ENCODE data around the gene SAMHD1. TPM values are rescaled to one million over a fixed set of nuclear protein-coding genes. Genes with fewer than 3 reads are reported as not detected.
A peak's percentile ranks its signal among the peaks of the same experiment; 100 is the strongest.

Gene SAMHD1
- total and polyA plus RNA-seq, 2 donors (not counting 1 experiment from before 2014, with no cell fraction given): 7.9 to 12.8 TPM

DNA sequence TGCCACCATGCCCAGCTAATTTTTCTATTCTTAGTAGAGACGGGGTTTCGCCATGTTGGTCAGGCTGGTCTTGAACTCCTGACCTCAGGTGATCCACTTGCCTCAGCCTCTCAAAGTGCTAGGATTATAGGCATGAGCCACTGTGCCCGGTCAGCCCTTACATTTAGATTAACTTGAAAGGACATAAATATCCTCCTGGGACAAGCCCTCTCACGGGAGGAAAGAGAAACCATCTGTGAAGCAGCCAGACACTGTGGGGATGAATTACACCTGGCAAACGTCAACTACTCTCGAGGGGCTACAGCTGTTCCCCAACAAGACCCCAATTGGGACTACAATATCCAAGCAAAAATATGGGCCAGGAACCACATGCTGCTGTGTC, 32.7 kb upstream of the SAMHD1 start:
- DNase-seq (no peak), ATAC-seq (ENCODE audit: low read depth) (no peak)
- H3K36me3 ChIP-seq (replicated peaks in 1 of 2; ENCODE audit: control extremely low read depth in 1 of 2, control insufficient read depth in 1 of 2, extremely low read depth in 1 of 2, insufficient read depth in 2 of 2, low read length in 1 of 2): no peaks in the 10 kb centered on the region
- H3K9me3 Mint-ChIP-seq (ENCODE audit: insufficient read depth): no peaks in the 10 kb centered on the region
- intact Hi-C loops (cut with micrococcal nuclease): no loop called here
- no peak overlapping the region for H2AFZ ChIP-seq (ENCODE audit: insufficient read depth, low read depth, low read length, poor library complexity, severe bottlenecking)
- H3K9me3 ChIP-seq (ENCODE audit: control extremely low read depth in 1 of 3, control insufficient read depth in 2 of 3, insufficient read depth in 1 of 3, low read length in 2 of 3): no peaks in the 10 kb centered on the region
- ChIA-PET POLR2A (no interaction called here), CTCF (interaction anchor here (0.7 kb wide), 1 partner anchor 803 kb away, joined by 5 read pairs; no protein-coding TSS in a partner anchor)
- H3K4me1 Mint-ChIP-seq: peaks cover 14% of the 10 kb centered on the region
- no peak overlapping the region for H3K27ac ChIP-seq (ENCODE audit: low read length in 2 of 2)
- no peak overlapping the region for H3K4me3 ChIP-seq (ENCODE audit: control extremely low read depth in 1 of 5, extremely low read depth in 1 of 5, insufficient read depth in 1 of 5, low read depth in 2 of 5, low read length in 4 of 5)
- H3K4me1 ChIP-seq (ENCODE audit: control insufficient read depth in 2 of 2, insufficient read depth in 2 of 2, low read length in 2 of 2): peaks cover 10 to 13% of the 10 kb centered on the region in 2 donors
- WGBS (ENCODE audit: insufficient coverage): 13% methylated on average over 3 of the region's 6 CpGs
- no peak overlapping the region for H3K4me2 ChIP-seq (replicated peaks; ENCODE audit: low read depth, low read length, poor library complexity, severe bottlenecking)
- no peaks in the 10 kb centered on the region for H3K79me2 ChIP-seq (ENCODE audit: control insufficient read depth, insufficient read depth, low read length)
- H3K27ac Mint-ChIP-seq: no peak overlapping the region
- no peaks in the 10 kb centered on the region for H3K27me3 Mint-ChIP-seq
- H3K27me3 ChIP-seq (replicated peaks in 1 of 4; ENCODE audit: control extremely low read depth in 1 of 4, control insufficient read depth in 3 of 4, insufficient read depth in 4 of 4, low read length in 3 of 4): peaks cover 0 to 3% (median 0%) of the 10 kb centered on the region in 4 experiments
- H4K20me1 ChIP-seq (ENCODE audit: control insufficient read depth, insufficient read depth, low read length, poor library complexity, severe bottlenecking): no peaks in the 10 kb centered on the region
- no peak overlapping the region for H3K4me3 Mint-ChIP-seq
- TF ChIP-seq, protein P1, sequence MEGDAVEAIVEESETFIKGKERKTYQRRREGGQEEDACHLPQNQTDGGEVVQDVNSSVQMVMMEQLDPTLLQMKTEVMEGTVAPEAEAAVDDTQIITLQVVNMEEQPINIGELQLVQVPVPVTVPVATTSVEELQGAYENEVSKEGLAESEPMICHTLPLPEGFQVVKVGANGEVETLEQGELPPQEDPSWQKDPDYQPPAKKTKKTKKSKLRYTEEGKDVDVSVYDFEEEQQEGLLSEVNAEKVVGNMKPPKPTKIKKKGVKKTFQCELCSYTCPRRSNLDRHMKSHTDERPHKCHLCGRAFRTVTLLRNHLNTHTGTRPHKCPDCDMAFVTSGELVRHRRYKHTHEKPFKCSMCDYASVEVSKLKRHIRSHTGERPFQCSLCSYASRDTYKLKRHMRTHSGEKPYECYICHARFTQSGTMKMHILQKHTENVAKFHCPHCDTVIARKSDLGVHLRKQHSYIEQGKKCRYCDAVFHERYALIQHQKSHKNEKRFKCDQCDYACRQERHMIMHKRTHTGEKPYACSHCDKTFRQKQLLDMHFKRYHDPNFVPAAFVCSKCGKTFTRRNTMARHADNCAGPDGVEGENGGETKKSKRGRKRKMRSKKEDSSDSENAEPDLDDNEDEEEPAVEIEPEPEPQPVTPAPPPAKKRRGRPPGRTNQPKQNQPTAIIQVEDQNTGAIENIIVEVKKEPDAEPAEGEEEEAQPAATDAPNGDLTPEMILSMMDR (IDR thresholded peaks at IDR 0.05): no peak
- TF ChIP-seq EZH2 (IDR thresholded peaks at IDR 0.05; ENCODE audit: borderline replicate concordance, insufficient read depth, low read depth, low read length, poor library complexity, severe bottlenecking): no peak
- no peak overlapping the region for H3K9ac ChIP-seq (ENCODE audit: low read length)

DNA sequence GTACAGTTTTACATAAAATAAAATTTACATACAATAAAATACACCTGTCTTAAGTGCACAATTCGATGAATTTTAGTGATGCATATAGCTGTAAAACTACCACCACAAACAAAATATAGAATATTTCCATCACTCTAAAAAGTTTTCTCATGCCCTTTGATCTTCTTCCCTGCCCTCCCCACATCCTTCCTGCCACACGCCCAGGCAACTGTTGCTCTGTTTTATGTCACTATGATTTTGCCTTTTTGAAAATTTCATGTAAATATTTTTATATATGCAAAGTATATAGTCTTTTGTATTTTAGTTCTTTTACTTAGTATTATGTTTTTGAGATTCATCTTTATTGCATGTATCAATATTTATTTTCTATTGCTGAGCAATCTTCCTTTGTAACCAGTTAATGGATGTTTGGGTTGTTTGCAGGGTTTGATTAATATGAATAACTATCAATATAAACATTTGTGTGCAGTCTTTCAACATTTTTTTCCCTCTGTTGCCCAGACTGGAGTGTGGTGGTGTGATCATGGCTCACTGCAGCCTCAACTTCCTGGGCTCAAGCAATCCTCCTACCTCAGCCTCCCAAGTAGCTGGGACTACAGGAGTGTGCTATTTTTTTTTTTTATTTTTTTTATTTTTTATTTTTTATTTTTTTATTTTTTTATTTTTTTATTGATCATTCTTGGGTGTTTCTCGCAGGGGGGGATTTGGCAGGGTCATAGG, 23.8 kb upstream of the SAMHD1 start:
- Mint-ChIP-seq H3K27ac (no peak overlapping the region), H3K4me3 (peak overlapping the region; percentile 17), H3K9me3 (ENCODE audit: insufficient read depth) (no peaks in the 10 kb centered on the region), H3K4me1 (peaks cover 5% of the 10 kb centered on the region), H3K27me3 (no peaks in the 10 kb centered on the region)
- H3K27me3 ChIP-seq (replicated peaks in 1 of 4; ENCODE audit: control extremely low read depth in 1 of 4, control insufficient read depth in 3 of 4, insufficient read depth in 4 of 4, low read length in 3 of 4): no peaks in the 10 kb centered on the region
- H4K20me1 ChIP-seq (ENCODE audit: control insufficient read depth, insufficient read depth, low read length, poor library complexity, severe bottlenecking): no peaks in the 10 kb centered on the region
- DNase-seq (no peak), ATAC-seq (ENCODE audit: low read depth) (peak; percentile 21)
- ChIA-PET CTCF (no interaction called here), POLR2A (interaction anchor here (0.6 kb wide), 1 partner anchor 1697 kb away, joined by 3 read pairs; no protein-coding TSS in a partner anchor)
- no CpG with 5 or more reads among the region's 3 CpGs for WGBS (ENCODE audit: insufficient coverage)
- no peaks in the 10 kb centered on the region for H3K36me3 ChIP-seq (replicated peaks in 1 of 2; ENCODE audit: control extremely low read depth in 1 of 2, control insufficient read depth in 1 of 2, extremely low read depth in 1 of 2, insufficient read depth in 2 of 2, low read length in 1 of 2)
- peak overlapping the region; percentile 54 for H3K4me2 ChIP-seq (replicated peaks; ENCODE audit: low read depth, low read length, poor library complexity, severe bottlenecking)
- H3K9me3 ChIP-seq (ENCODE audit: control extremely low read depth in 1 of 3, control insufficient read depth in 2 of 3, insufficient read depth in 1 of 3, low read length in 2 of 3): no peaks in the 10 kb centered on the region
- H2AFZ ChIP-seq (ENCODE audit: insufficient read depth, low read depth, low read length, poor library complexity, severe bottlenecking): no peak overlapping the region
- H3K27ac ChIP-seq (ENCODE audit: low read length in 2 of 2): no peak overlapping the region
- intact Hi-C loops (cut with micrococcal nuclease): no loop called here
- H3K79me2 ChIP-seq (ENCODE audit: control insufficient read depth, insufficient read depth, low read length): no peaks in the 10 kb centered on the region
- H3K4me1 ChIP-seq (ENCODE audit: control insufficient read depth in 2 of 2, insufficient read depth in 2 of 2, low read length in 2 of 2): peaks cover 5 to 10% of the 10 kb centered on the region in 2 donors
- H3K4me3 ChIP-seq (ENCODE audit: control extremely low read depth in 1 of 5, extremely low read depth in 1 of 5, insufficient read depth in 1 of 5, low read depth in 2 of 5, low read length in 4 of 5): no peak overlapping the region
- TF ChIP-seq, protein P1 (IDR thresholded peaks at IDR 0.05): no peak
- TF ChIP-seq EZH2 (IDR thresholded peaks at IDR 0.05; ENCODE audit: borderline replicate concordance, insufficient read depth, low read depth, low read length, poor library complexity, severe bottlenecking): no peak
- H3K9ac ChIP-seq (ENCODE audit: low read length): no peak overlapping the region
